ENCODE data around the gene LRP1-AS.

- TF ChIP-seq CTCF (IDR thresholded peaks at IDR 0.05): no peak
- no peak for TF ChIP-seq POLR2A (IDR thresholded peaks at IDR 0.05)
Measured at GRCh38 chr12:57195611-57196371, 48.4 kb upstream of the LRP1-AS start.
